RWPE2 (cell line): ENCODE data around the gene ST8SIA6.
A peak's percentile ranks its signal among the peaks of the same experiment; 100 is the strongest.

Experiments used
- ATAC-seq: fragments of 200-7000 bp; cut with Tn5 transposase; 3 replicates; pipeline ENCODE4 v1.9.1; 2021; ENCODE audit warnings: low read depth
- DNase-seq: peaks from one replicate; pipeline ENCODE4 v3.0.0-alpha.2; 2020; ENCODE audit warnings: low spot score
- H3K27ac ChIP-seq: fragments of 450-650 bp; 2 replicates; pipeline ENCODE4 v1.5.1; 2017; ENCODE audit warnings: mild to moderate bottlenecking; ENCODE audit not compliant: poor library complexity, severe bottlenecking
- H3K27me3 ChIP-seq: fragments of 250-450 bp; sonication (Bioruptor Pico); 2 replicates; pipeline ENCODE4 v1.5.1; 2021; ENCODE audit warnings: mild to moderate bottlenecking, moderate library complexity; ENCODE audit not compliant: insufficient read depth, poor library complexity, severe bottlenecking
- H3K36me3 ChIP-seq: fragments of 250-450 bp; sonication (Bioruptor Pico); 2 replicates; pipeline ENCODE4 v1.5.1; 2020; ENCODE audit warnings: low read depth, mild to moderate bottlenecking, moderate library complexity
- H3K4me1 ChIP-seq: fragments of 250-450 bp; sonication (Bioruptor Pico); 2 replicates; pipeline ENCODE4 v1.5.1; 2021; ENCODE audit warnings: mild to moderate bottlenecking, moderate library complexity; ENCODE audit not compliant: insufficient read depth, poor library complexity, severe bottlenecking
- H3K4me3 ChIP-seq: fragments of 250-450 bp; sonication (Bioruptor Pico); 2 replicates; pipeline ENCODE4 v1.5.1; 2021; ENCODE audit warnings: mild to moderate bottlenecking, moderate library complexity; ENCODE audit not compliant: severe bottlenecking
- H3K9me3 ChIP-seq: fragments of 250-450 bp; sonication (Bioruptor Pico); 2 replicates; pipeline ENCODE4 v1.5.1; 2021; ENCODE audit warnings: mild to moderate bottlenecking, moderate library complexity; ENCODE audit not compliant: severe bottlenecking
- CTCF ChIP-seq: fragments of 450-650 bp; IDR thresholded peaks from one replicate; pipeline ENCODE4 v1.5.1; 2017; ENCODE audit warnings: mild to moderate bottlenecking, moderate library complexity; ENCODE audit not compliant: poor library complexity, severe bottlenecking

Gene ST8SIA6

GRCh38 chr10:17354781-17355180 lies 99.6 kb downstream of the ST8SIA6 start:
- Histone ChIP-seq H3K27me3 (no peaks in the 10 kb centered on the region), H3K4me1 (peaks cover 34% of the 10 kb centered on the region), H3K27ac (peak overlapping the region; percentile 78), H3K36me3 (no peaks in the 10 kb centered on the region), H3K4me3 (no peak overlapping the region), H3K9me3 (no peaks in the 10 kb centered on the region)
- no peak for DNase-seq
- ATAC-seq, result no peak
- no peak for TF ChIP-seq CTCF

DNA sequence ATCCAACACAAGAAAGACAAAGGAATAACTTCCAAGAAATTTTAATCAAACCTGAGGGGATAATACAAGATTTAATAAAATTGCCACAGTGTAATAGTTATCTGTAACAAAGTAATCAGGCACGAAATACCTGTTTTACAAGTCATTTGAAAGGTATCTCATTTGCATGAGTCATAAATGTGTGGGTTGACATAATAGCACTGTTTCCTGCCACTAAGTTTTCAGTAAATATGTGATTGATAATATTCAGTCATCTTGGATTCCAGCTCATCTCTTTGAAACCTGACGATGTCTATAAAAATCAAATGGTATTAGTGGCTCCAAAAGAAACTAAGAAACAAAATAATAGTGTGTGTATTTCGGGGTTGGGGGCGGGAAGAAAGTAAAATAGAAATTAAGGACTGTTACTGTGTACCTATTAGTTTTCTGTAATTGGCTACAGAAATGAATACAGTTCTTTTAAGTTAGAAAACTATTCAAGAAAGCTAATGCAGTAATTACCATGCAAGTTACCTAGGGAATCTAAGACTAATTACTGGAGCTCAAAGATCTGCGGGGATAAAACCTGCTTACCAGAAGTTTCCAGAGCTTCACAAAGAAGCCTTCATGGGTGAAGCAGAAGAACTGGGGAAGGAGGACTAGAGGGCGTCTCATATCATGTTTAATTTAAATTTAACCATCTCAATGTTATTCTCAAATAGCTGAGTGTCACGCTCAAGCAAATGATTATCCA lies 100.7 kb downstream of the ST8SIA6 start:
- Histone ChIP-seq H3K36me3 (no peaks in the 10 kb centered on the region), H3K4me1 (peaks cover 43% of the 10 kb centered on the region), H3K9me3 (no peaks in the 10 kb centered on the region), H3K27me3 (no peaks in the 10 kb centered on the region), H3K4me3 (no peak overlapping the region), H3K27ac (peak overlapping the region; percentile 78)
- TF ChIP-seq CTCF, result no peak
- DNase-seq (no peak), ATAC-seq (peak; percentile 48)

GRCh38 chr10:17352583-17352982 lies 101.8 kb downstream of the ST8SIA6 start:
- no peak for TF ChIP-seq CTCF
- H3K27ac ChIP-seq, result peak overlapping the region; percentile 78
- DNase-seq (no peak), ATAC-seq (no peak)
- peaks cover 48% of the 10 kb centered on the region for H3K4me1 ChIP-seq
- H3K36me3 ChIP-seq, result no peaks in the 10 kb centered on the region
- H3K4me3 ChIP-seq, result no peak overlapping the region
- no peaks in the 10 kb centered on the region for H3K9me3 ChIP-seq
- no peaks in the 10 kb centered on the region for H3K27me3 ChIP-seq

GRCh38 chr10:17351506-17351905 lies 102.9 kb downstream of the ST8SIA6 start:
- DNase-seq (no peak), ATAC-seq (no peak)
- Histone ChIP-seq H3K9me3 (no peaks in the 10 kb centered on the region), H3K36me3 (no peaks in the 10 kb centered on the region), H3K4me3 (no peak overlapping the region), H3K27ac (no peak overlapping the region), H3K4me1 (peaks cover 48% of the 10 kb centered on the region), H3K27me3 (no peaks in the 10 kb centered on the region)
- no peak for TF ChIP-seq CTCF

GRCh38 chr10:17349717-17350116 lies 104.7 kb downstream of the ST8SIA6 start:
- ATAC-seq (peak; percentile 7; the same call in 1 of the 3 replicates), DNase-seq (no peak)
- Histone ChIP-seq H3K27me3 (no peaks in the 10 kb centered on the region), H3K4me1 (peaks cover 45% of the 10 kb centered on the region), H3K9me3 (no peaks in the 10 kb centered on the region), H3K36me3 (no peaks in the 10 kb centered on the region), H3K27ac (peak overlapping the region; percentile 91), H3K4me3 (no peak overlapping the region)
- TF ChIP-seq CTCF, result no peak
